HCT116 (cell line): ENCODE results near the gene CENPP. TPM values are rescaled to one million over a fixed set of nuclear protein-coding genes. Genes with fewer than 3 reads are reported as not detected.

ENCODE experiments used
- ATAC-seq: fragments of 200-7000 bp; cut with Tn5 transposase; 2 replicates; pipeline ENCODE4 v1.9.1; 2020; ENCODE audit warnings: mild to moderate bottlenecking, moderate library complexity
- BruUV-seq: library from RNA; stranded (reverse); fragments of 400-500 nt; replicated peaks from 2 replicates; lab custom pipeline; 2021; lab: Mats Ljungman, UMichigan
- CTCF ChIA-PET: fragments of 300-600 bp; sonication (Branson Sonifier 250); formaldehyde crosslinking; loops from one replicate; lab custom pipeline; 2021; ENCODE audit warnings: antibody characterized with exemption; lab: Charles Lee
- POLR2A ChIA-PET: fragments of 300-600, 350-600 bp; sonication (Branson Sonifier 250); formaldehyde crosslinking; loops from one replicate; lab custom pipeline; 2021; ENCODE audit warnings: antibody characterized with exemption; lab: Charles Lee
- RAD21 ChIA-PET, 2 experiments: fragments of 300-600 bp; sonication (Branson Sonifier 250); formaldehyde crosslinking; loops; one replicate each; lab custom pipeline; 2023; ENCODE audit warnings: low total read pairs in 2 of 2; ENCODE audit not compliant: uncharacterized antibody in 2 of 2, unreplicated experiment in 2 of 2, low non-redundant PET in 1 of 2; lab: Charles Lee
- DNase-seq: peaks from one replicate; pipeline ENCODE4 v3.0.0-alpha.2; 2010; ENCODE audit warnings: low read depth, low spot score
- H2AFZ ChIP-seq: fragments of 200-600 bp; shearing (Covaris generic), sonication (generic); 2 replicates; pipeline ENCODE4 v1.6.1; 2017; ENCODE audit warnings: low read depth, mixed run types, mixed read lengths, antibody characterized with exemption, low read length; ENCODE audit not compliant: poor library complexity, severe bottlenecking
- H3K27ac ChIP-seq: 2 replicates; pipeline ENCODE4 v1.5.1; 2012; ENCODE audit warnings: low read depth, low read length
- H3K27me3 ChIP-seq: fragments of 200-600 bp; sonication (generic); 2 replicates; pipeline ENCODE4 v1.6.1; 2016; ENCODE audit warnings: mixed run types, low read length, mixed read lengths; ENCODE audit not compliant: insufficient read depth
- H3K36me3 ChIP-seq, 2 experiments: fragments of 200-500 bp in 1 of 2; fragments of 200-600 bp in 1 of 2; sonication (Bioruptor generic) in 1 of 2; sonication (generic) in 1 of 2; 2 replicates each; pipeline versions ENCODE4 v1.5.1 to v1.6.1; 2014 to 2016; ENCODE audit warnings: low read length in 2 of 2, inconsistent platforms in 1 of 2, mixed read lengths in 1 of 2, mixed run types in 1 of 2; ENCODE audit not compliant: insufficient read depth in 2 of 2, control insufficient read depth in 1 of 2
- H3K4me1 ChIP-seq, 2 experiments: fragments of 200-600 bp in 1 of 2; sonication (generic) in 1 of 2; 2 replicates each; pipeline versions ENCODE4 v1.5.1 to v1.6.1; 2012 to 2017; ENCODE audit warnings: low read length in 2 of 2, inconsistent platforms in 1 of 2, mild to moderate bottlenecking in 1 of 2, mixed read lengths in 1 of 2, mixed run types in 1 of 2, moderate library complexity in 1 of 2; ENCODE audit not compliant: insufficient read depth in 2 of 2, control insufficient read depth in 1 of 2
- H3K4me2 ChIP-seq: fragments of 200-600 bp; sonication (generic); 2 replicates; pipeline ENCODE4 v1.6.1; 2017; ENCODE audit warnings: mixed run types, low read length, mixed read lengths
- H3K4me3 ChIP-seq, 2 experiments: fragments of 200-600 bp in 1 of 2; sonication (generic) in 1 of 2; replicated peaks in 1 of 2; 2 replicates each; pipeline ENCODE4 v1.5.1; 2011 to 2016; ENCODE audit warnings: low read length in 2 of 2, control low read depth in 1 of 2, low read depth in 1 of 2, mild to moderate bottlenecking in 1 of 2, mixed read lengths in 1 of 2, mixed run types in 1 of 2
- H3K79me2 ChIP-seq: fragments of 200-600 bp; sonication (generic); 2 replicates; pipeline ENCODE4 v1.6.1; 2017; ENCODE audit warnings: mild to moderate bottlenecking, mixed run types, low read length, moderate library complexity, mixed read lengths; ENCODE audit not compliant: insufficient read depth
- H3K9ac ChIP-seq: fragments of 200-600 bp; sonication (generic); 2 replicates; pipeline ENCODE4 v1.6.1; 2016; ENCODE audit warnings: low read length, mixed read lengths
- H3K9me2 ChIP-seq: fragments of 200-600 bp; sonication (generic), shearing (Covaris generic); 2 replicates; pipeline ENCODE4 v1.6.1; 2017; ENCODE audit warnings: mixed run types, mild to moderate bottlenecking, moderate library complexity; ENCODE audit not compliant: insufficient read depth
- H3K9me3 ChIP-seq, 2 experiments: fragments of 200-500 bp in 1 of 2; fragments of 200-600 bp in 1 of 2; sonication (Bioruptor generic) in 1 of 2; sonication (generic) in 1 of 2; 2 replicates each; pipeline ENCODE4 v1.6.1; 2014 to 2017; ENCODE audit warnings: low read length in 2 of 2, mixed read lengths in 2 of 2, inconsistent platforms in 1 of 2, low read depth in 1 of 2, mild to moderate bottlenecking in 1 of 2, mixed run types in 1 of 2, moderate library complexity in 1 of 2; ENCODE audit not compliant: control insufficient read depth in 1 of 2, insufficient read depth in 1 of 2
- H4K20me1 ChIP-seq: fragments of 200-600 bp; sonication (generic), shearing (Covaris generic); 2 replicates; pipeline ENCODE4 v1.6.1; 2017; ENCODE audit warnings: mixed run types, mild to moderate bottlenecking, moderate library complexity; ENCODE audit not compliant: insufficient read depth
- CEBPB ChIP-seq: IDR thresholded peaks from 2 replicates; pipeline ENCODE4 v1.6.1; 2012; ENCODE audit warnings: low read depth
- CTCF ChIP-seq, 3 experiments: fragments of 200-600 bp in 1 of 3; sonication (generic) in 1 of 3; IDR thresholded peaks in 2 of 3; conservative IDR thresholded peaks in 1 of 3; 2 replicates each; pipeline ENCODE4 v1.5.1; 2012 to 2017; ENCODE audit warnings: low read depth in 2 of 3, low read length in 2 of 3, antibody characterized with exemption in 1 of 3, borderline replicate concordance in 1 of 3, control low read depth in 1 of 3, mild to moderate bottlenecking in 1 of 3, mixed read lengths in 1 of 3, mixed run types in 1 of 3, moderate library complexity in 1 of 3; ENCODE audit not compliant: insufficient read depth in 1 of 3
- EZH2 ChIP-seq: fragments of 200-600 bp; sonication (generic); IDR thresholded peaks from 2 replicates; pipeline ENCODE4 v1.6.1; 2017; ENCODE audit warnings: antibody characterized with exemption, mixed run types
- FOSL1 ChIP-seq: IDR thresholded peaks from 2 replicates; pipeline ENCODE4 v1.6.1; 2012; ENCODE audit warnings: low read depth
- RAD21 ChIP-seq: IDR thresholded peaks from 2 replicates; pipeline ENCODE4 v1.6.1; 2012; ENCODE audit warnings: low read depth, mild to moderate bottlenecking
- REST ChIP-seq: IDR thresholded peaks from 2 replicates; pipeline ENCODE4 v1.6.1; 2012; ENCODE audit warnings: low read depth
- SIN3A ChIP-seq: IDR thresholded peaks from 2 replicates; pipeline ENCODE4 v1.6.1; 2012; ENCODE audit warnings: low read depth
- SP1 ChIP-seq: IDR thresholded peaks from 2 replicates; pipeline ENCODE4 v1.6.1; 2012; ENCODE audit warnings: low read depth
- TCF7L2 ChIP-seq: IDR thresholded peaks from 2 replicates; pipeline ENCODE4 v1.7.0; 2011; ENCODE audit warnings: borderline replicate concordance, inconsistent platforms; ENCODE audit not compliant: insufficient read depth, insufficient read length; ENCODE audit errors: extremely low read depth
- YY1 ChIP-seq: IDR thresholded peaks from 2 replicates; pipeline ENCODE4 v1.6.1; 2011; ENCODE audit warnings: low read length, low read depth, moderate library complexity, mild to moderate bottlenecking; ENCODE audit not compliant: insufficient replicate concordance; ENCODE audit errors: extremely low read depth
- ZFX ChIP-seq: fragments of 450-650 bp; IDR thresholded peaks from 2 replicates; pipeline ENCODE4 v1.6.1; 2017
- ZNF274 ChIP-seq: fragments of 200-500 bp; sonication (Bioruptor generic); IDR thresholded peaks from 2 replicates; pipeline ENCODE4 v1.6.1; 2014; ENCODE audit warnings: mild to moderate bottlenecking, low read depth, low read length, inconsistent platforms
- intact Hi-C: fragments of 100-400 bp; cut with micrococcal nuclease; formaldehyde crosslinking; loops from 2 replicates; pipeline ENCODE4 v1.10.0; 2022
- total RNA-seq: library from RNA; stranded (reverse); gene quantifications from one replicate; pipeline ENCODE4 v1.2.1, GENCODE V29; 2021; ENCODE audit not compliant: unreplicated experiment
- TF ChIP-seq, protein P1 (sequence below): IDR thresholded peaks from 2 replicates; pipeline ENCODE4 v1.6.1; 2012
- TF ChIP-seq, protein P2 (sequence below): IDR thresholded peaks from 2 replicates; pipeline ENCODE4 v1.6.1; 2011; ENCODE audit warnings: mild to moderate bottlenecking, low read length, moderate library complexity; ENCODE audit not compliant: insufficient replicate concordance; ENCODE audit errors: extremely low read depth
- TF ChIP-seq, protein P3 (sequence below): IDR thresholded peaks from 2 replicates; pipeline ENCODE4 v1.6.1; 2012

Gene CENPP
- total RNA-seq, 1 experiment from 2014 or later, result 7.0 TPM

DNA sequence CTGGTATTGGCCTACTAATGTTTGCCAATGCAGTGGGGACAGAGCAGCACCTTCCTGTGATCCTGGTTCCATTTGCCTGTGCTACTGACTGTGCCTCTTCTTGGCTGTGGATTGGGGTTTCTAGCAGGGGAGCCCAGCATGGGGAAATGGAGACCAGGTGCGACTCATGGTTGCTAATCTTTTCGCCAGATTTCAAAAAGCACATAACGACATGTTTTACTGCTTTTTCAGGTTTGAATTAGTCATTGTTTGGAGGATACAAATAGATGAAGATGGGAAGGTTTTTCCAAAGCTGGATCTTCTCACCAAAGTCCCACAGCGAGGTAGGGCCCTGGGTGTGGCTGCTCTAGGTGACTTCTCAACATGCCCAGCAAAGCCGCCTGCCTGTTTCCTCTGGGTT, 286.5 kb downstream of the CENPP start:
- no TSS peak for BruUV-seq
- H3K9me3 ChIP-seq, result no peaks in the 10 kb centered on the region
- no peak overlapping the region for H3K4me3 ChIP-seq
- ATAC-seq, result no peak
- DNase-seq, result no peak
- no peak overlapping the region for H2AFZ ChIP-seq
- RAD21 ChIA-PET, result no interaction called here
- intact Hi-C loops, result no loop called here
- TF ChIP-seq, protein P1, sequence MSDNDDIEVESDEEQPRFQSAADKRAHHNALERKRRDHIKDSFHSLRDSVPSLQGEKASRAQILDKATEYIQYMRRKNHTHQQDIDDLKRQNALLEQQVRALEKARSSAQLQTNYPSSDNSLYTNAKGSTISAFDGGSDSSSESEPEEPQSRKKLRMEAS, result no peak
- TF ChIP-seq CTCF (IDR thresholded peaks at IDR 0.05 in 2 of 3, conservative IDR thresholded peaks at IDR 0.05 in 1 of 3; ENCODE audit: borderline replicate concordance in 1 of 3, insufficient read depth in 1 of 3, low read depth in 2 of 3, low read length in 2 of 3) (no peak), TCF7L2 (no peak), RAD21 (no peak), YY1 (no peak), SIN3A (no peak), SP1 (no peak), ZFX (no peak), REST (no peak), EZH2 (no peak), FOSL1 (no peak), CEBPB (no peak), ZNF274 (no peak)
- TF ChIP-seq, protein P2, sequence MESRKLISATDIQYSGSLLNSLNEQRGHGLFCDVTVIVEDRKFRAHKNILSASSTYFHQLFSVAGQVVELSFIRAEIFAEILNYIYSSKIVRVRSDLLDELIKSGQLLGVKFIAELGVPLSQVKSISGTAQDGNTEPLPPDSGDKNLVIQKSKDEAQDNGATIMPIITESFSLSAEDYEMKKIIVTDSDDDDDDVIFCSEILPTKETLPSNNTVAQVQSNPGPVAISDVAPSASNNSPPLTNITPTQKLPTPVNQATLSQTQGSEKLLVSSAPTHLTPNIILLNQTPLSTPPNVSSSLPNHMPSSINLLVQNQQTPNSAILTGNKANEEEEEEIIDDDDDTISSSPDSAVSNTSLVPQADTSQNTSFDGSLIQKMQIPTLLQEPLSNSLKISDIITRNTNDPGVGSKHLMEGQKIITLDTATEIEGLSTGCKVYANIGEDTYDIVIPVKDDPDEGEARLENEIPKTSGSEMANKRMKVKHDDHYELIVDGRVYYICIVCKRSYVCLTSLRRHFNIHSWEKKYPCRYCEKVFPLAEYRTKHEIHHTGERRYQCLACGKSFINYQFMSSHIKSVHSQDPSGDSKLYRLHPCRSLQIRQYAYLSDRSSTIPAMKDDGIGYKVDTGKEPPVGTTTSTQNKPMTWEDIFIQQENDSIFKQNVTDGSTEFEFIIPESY, result no peak
- TF ChIP-seq, protein P3, sequence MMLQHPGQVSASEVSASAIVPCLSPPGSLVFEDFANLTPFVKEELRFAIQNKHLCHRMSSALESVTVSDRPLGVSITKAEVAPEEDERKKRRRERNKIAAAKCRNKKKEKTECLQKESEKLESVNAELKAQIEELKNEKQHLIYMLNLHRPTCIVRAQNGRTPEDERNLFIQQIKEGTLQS, result no peak
- no peak overlapping the region for H3K27ac ChIP-seq
- H3K9me2 ChIP-seq, result no peaks in the 10 kb centered on the region
- H3K36me3 ChIP-seq, result peaks cover 0 to 10% of the 10 kb centered on the region in 2 experiments; a peak in 2 of 4 replicates
- no peak overlapping the region for H3K4me2 ChIP-seq
- H3K79me2 ChIP-seq, result no peaks in the 10 kb centered on the region
- CTCF ChIA-PET, result no interaction called here
- no peaks in the 10 kb centered on the region for H3K27me3 ChIP-seq
- no peak overlapping the region for H3K9ac ChIP-seq
- no peaks in the 10 kb centered on the region for H4K20me1 ChIP-seq
- no peaks in the 10 kb centered on the region for H3K4me1 ChIP-seq
- POLR2A ChIA-PET, result no interaction called here
